Tibial nerve (tissue), 4 donors: ENCODE data around the gene KCNN4. TPM values are rescaled to one million over a fixed set of nuclear protein-coding genes. Genes with fewer than 3 reads are reported as not detected.
A peak's percentile ranks its signal among the peaks of the same experiment; 100 is the strongest.

Experiments used
- DNase-seq, 2 donors: peaks; one replicate each; pipeline ENCODE4 v3.0.0-alpha.2; 2019; ENCODE audit warnings: low spot score in 2 of 2
- H3K27ac ChIP-seq, 4 donors: fragments of 200-600 bp; sonication (generic) in 3 of 4; one replicate each; pipeline ENCODE4 v1.5.1; 2017 to 2019; ENCODE audit warnings: mild to moderate bottlenecking in 1 of 4
- H3K27me3 ChIP-seq, 2 donors: fragments of 200-600 bp; sonication (generic) in 1 of 2; one replicate each; pipeline versions ENCODE4 v1.5.1 to v1.6.0; 2017 to 2019
- H3K36me3 ChIP-seq, 3 donors: fragments of 200-600 bp; sonication (generic); one replicate each; pipeline ENCODE4 v1.5.1; 2018 to 2019
- H3K4me1 ChIP-seq, 4 donors: fragments of 200-600 bp; sonication (generic) in 3 of 4; one replicate each; pipeline ENCODE4 v1.5.1; 2017 to 2019
- H3K4me3 ChIP-seq, 4 donors: fragments of 200-600 bp; sonication (generic) in 3 of 4; one replicate each; pipeline ENCODE4 v1.5.1; 2017 to 2019; ENCODE audit warnings: mild to moderate bottlenecking in 1 of 4, moderate library complexity in 1 of 4
- H3K9me3 ChIP-seq, 4 donors: fragments of 200-600 bp; sonication (generic) in 3 of 4; one replicate each; pipeline ENCODE4 v1.5.1; 2017 to 2019
- EP300 ChIP-seq, 2 donors: sonication (generic); formaldehyde crosslinking; IDR thresholded peaks; one replicate each; pipeline ENCODE4 v1.6.1; 2017; ENCODE audit warnings: antibody characterized with exemption in 2 of 2, mild to moderate bottlenecking in 1 of 2
- POLR2A ChIP-seq, 2 donors: fragments of 450-650 bp; IDR thresholded peaks; one replicate each; pipeline ENCODE4 v1.6.1; 2017; ENCODE audit warnings: antibody characterized with exemption in 2 of 2, mild to moderate bottlenecking in 2 of 2, moderate library complexity in 2 of 2
- WGBS, 2 donors: methylation state at CpG; one replicate each; pipeline ENCODE4 v1.1.5; 2018; 5-methylcytosine and 5-hydroxymethylcytosine counted together
- total RNA-seq, 4 donors: library from RNA; depleted of rRNA; stranded (reverse); fragments of >200 nt; gene quantifications; one replicate each; pipeline ENCODE4 v1.1.0, GENCODE V29; 2016
- TF ChIP-seq, protein P1 (sequence below), 5 experiments: fragments of 200-600 bp in 3 of 5; fragments of 450-650 bp in 2 of 5; sonication (generic) in 3 of 5; IDR thresholded peaks; one replicate each; pipeline ENCODE4 v1.5.1; 2016 to 2019; ENCODE audit warnings: antibody characterized with exemption in 5 of 5, mild to moderate bottlenecking in 3 of 5, moderate library complexity in 2 of 5

KCNN4 gene
- total RNA-seq, 4 donors from 2014 or later, result 4.6 to 18.3 (median 6.8) TPM

DNA sequence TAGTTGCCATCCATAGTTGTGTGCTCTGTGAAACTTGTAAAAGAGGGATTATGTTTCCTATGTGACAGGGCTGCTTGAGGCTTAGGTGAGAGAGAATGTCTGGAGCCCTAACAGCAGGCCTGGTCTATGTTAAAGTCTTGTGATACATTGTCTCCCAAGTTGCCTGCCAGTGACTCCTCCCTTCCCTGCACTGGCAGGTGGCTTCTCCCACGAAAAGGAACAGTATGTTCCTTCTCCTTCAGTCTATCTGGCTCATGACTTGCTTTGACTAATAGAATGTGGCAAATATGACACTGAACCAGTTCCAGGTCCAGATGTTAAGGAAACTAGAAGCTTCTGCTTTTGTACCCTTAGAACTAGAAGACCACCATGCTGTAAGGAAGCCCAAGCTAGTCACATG is 5.9 kb upstream of the KCNN4 start:
- no peak for TF ChIP-seq POLR2A (IDR thresholded peaks at IDR 0.05)
- TF ChIP-seq, protein P1, sequence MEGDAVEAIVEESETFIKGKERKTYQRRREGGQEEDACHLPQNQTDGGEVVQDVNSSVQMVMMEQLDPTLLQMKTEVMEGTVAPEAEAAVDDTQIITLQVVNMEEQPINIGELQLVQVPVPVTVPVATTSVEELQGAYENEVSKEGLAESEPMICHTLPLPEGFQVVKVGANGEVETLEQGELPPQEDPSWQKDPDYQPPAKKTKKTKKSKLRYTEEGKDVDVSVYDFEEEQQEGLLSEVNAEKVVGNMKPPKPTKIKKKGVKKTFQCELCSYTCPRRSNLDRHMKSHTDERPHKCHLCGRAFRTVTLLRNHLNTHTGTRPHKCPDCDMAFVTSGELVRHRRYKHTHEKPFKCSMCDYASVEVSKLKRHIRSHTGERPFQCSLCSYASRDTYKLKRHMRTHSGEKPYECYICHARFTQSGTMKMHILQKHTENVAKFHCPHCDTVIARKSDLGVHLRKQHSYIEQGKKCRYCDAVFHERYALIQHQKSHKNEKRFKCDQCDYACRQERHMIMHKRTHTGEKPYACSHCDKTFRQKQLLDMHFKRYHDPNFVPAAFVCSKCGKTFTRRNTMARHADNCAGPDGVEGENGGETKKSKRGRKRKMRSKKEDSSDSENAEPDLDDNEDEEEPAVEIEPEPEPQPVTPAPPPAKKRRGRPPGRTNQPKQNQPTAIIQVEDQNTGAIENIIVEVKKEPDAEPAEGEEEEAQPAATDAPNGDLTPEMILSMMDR (IDR thresholded peaks at IDR 0.05), result no peak
- 57 to 58% methylated on average over 1 of the region's 1 CpG for WGBS, 2 donors
- Histone ChIP-seq H3K27me3 (no peaks in the 10 kb centered on the region), H3K4me1 (peaks cover 0 to 13% (median 11%) of the 10 kb centered on the region in 4 donors), H3K9me3 (no peaks in the 10 kb centered on the region), H3K4me3 (no peak overlapping the region), H3K27ac (no peak overlapping the region), H3K36me3 (no peaks in the 10 kb centered on the region)
- DNase-seq, result no peak

GRCh38 chr19:43784981-43785808 is 4.4 kb upstream of the KCNN4 start:
- no peak for TF ChIP-seq EP300 (IDR thresholded peaks at IDR 0.05)
- TF ChIP-seq, protein P1 (IDR thresholded peaks at IDR 0.05), result peak; percentile 88 to 99 (median 94)
- peak in 1 of 2 donors; percentile 65 for DNase-seq
- peak overlapping the region in 3 of 4 donors; percentile 11 to 75 (median 71) for H3K27ac ChIP-seq
- H3K36me3 ChIP-seq, result no peaks in the 10 kb centered on the region
- H3K4me3 ChIP-seq, result no peak overlapping the region
- H3K4me1 ChIP-seq, result peaks cover 0 to 16% (median 12%) of the 10 kb centered on the region in 4 donors
- no peaks in the 10 kb centered on the region for H3K9me3 ChIP-seq
- WGBS, 2 donors, result 10 to 11% methylated on average over 9 to 10 of the region's 10 CpGs
- H3K27me3 ChIP-seq, result no peaks in the 10 kb centered on the region

DNA sequence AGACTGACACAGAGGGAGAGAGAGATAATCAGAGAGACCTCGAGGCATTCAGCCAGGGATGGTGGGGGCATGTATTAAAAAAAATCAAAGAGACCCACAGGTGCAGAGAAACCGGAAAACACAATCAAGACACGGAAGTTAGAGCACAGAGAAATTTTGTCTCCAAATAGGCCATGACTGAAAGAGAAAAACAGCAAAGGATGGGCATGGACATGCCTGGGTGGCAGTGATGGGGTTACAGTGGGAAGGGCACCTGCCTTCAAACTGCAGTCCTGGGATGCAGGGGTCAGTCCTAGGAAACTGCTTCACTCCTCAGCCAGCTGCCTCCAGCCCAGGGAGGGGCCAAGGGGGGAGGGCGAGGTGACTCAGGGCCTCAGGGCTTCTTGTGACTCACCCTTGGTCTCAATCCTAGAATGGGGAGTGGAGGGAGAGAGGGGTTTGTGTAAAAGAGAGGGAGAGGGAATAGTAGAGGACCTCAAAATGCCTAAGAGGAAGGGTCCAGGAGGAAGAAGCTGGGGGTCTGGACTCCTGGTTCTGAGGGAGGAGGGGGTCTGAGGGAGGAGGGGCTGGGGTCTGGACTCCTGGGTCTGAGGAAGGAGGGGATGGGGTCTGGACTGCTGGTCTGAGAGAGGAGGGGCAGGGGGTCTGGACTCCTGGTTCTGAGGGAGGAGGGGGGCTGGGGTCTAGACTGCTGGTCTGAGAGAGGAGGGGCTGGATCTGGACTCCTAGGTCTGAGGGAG is 3.6 kb upstream of the KCNN4 start:
- Histone ChIP-seq H3K27me3 (no peaks in the 10 kb centered on the region), H3K27ac (peak overlapping the region in 3 of 4 donors; percentile 11 to 75 (median 71)), H3K4me3 (no peak overlapping the region), H3K9me3 (no peaks in the 10 kb centered on the region), H3K4me1 (peaks cover 0 to 20% (median 17%) of the 10 kb centered on the region in 4 donors), H3K36me3 (no peaks in the 10 kb centered on the region)
- no peak for TF ChIP-seq EP300 (IDR thresholded peaks at IDR 0.05)
- TF ChIP-seq, protein P1 (IDR thresholded peaks at IDR 0.05), result no peak
- no peak for TF ChIP-seq POLR2A (IDR thresholded peaks at IDR 0.05)
- DNase-seq, result no peak
- 45 to 56% methylated on average over 4 of the region's 4 CpGs for WGBS, 2 donors

DNA sequence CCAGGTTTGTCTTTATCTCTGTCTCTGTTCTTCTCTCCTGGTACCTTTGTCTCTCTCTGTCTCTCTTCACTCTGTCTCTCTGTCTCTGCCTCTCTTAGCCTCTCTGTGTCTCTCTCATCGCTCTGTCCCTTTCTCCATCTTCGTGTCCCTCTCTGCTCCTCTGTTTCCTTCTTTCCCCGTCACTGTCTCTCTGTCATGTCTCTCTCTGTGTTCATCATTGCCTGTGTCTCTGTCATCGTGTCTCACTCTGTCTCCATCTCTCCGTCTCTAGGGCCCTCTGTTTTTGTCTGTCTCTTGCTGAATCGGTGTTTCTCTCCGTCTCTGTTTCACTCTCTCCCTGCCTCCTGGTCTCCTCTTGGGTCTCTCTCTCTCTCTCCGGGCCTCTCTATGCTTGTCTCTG is 2.9 kb upstream of the KCNN4 start:
- Histone ChIP-seq H3K4me3 (no peak overlapping the region), H3K27ac (peak overlapping the region in 1 of 4 donors; percentile 71), H3K9me3 (no peaks in the 10 kb centered on the region), H3K4me1 (peaks cover 0 to 25% (median 21%) of the 10 kb centered on the region in 4 donors), H3K36me3 (no peaks in the 10 kb centered on the region), H3K27me3 (no peaks in the 10 kb centered on the region)
- WGBS, 2 donors, result 86 to 88% methylated on average over 8 of the region's 8 CpGs
- DNase-seq, result no peak
- TF ChIP-seq EP300 (IDR thresholded peaks at IDR 0.05) (no peak), POLR2A (IDR thresholded peaks at IDR 0.05) (no peak)
- TF ChIP-seq, protein P1 (IDR thresholded peaks at IDR 0.05), result no peak
